NCI-H748 treated with DMSO at 0.1 percent for 48 hours (cell line): Measurements from ENCODE around the gene C10orf95.
"Not testable (repeated sequence)": the region's sequence is repeated elsewhere in the genome, so short reads cannot be mapped to it uniquely, and the experiment has no call there.

Experiments
- DNase-seq: peaks from one replicate; lab custom pipeline; 2025; lab: John Stamatoyannopoulos, UW

Gene C10orf95

GRCh38 chr10:102451105-102451969 is at the start of gene C10orf95:
TSS of gene C10orf95 (minus strand) at chr10:102451543. CDS start at chr10:102451093, 450 bp downstream.
- DNase-seq = peak; percentile 2

DNA sequence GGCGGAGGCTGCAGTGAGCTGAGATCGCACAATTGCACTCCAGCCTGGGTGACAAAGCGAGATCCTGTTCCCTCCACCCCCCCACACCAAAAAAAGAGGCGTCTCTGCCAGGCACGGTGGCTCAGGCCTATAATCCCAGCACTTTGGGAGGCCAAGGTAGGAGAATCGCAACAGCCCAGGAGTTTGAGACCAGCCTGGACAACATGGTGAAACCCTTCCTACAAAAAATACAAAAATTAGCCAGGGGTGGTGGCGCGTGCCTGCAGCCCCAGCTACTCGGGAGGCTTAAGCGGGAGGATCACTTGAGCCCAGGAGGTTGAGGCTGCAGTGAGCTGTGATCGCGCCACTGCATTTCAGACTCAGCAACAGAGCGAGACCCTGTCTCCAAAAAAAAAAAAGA is 49.3 kb upstream of the C10orf95 start:
- not testable (repeated sequence) for DNase-seq

DNA sequence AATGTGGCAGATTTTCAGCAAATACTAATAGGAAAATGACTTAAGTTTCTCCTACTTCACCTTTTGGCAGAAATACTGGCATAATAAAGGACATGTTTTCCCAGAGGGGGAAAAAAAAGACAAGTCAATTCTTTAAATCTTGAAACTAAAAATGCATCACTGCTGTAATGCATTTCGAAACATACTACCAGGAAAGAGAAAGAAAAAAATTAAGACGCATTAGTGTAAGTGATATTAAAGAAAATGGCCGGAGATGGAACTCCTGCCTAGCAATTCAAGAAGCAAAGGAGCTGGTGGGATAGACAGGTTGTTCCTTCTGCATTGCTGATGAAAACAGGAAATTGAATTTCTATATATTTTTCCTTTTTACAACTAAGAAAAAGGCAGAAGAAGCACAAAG is 48.0 kb upstream of the C10orf95 start:
- no peak for DNase-seq

DNA sequence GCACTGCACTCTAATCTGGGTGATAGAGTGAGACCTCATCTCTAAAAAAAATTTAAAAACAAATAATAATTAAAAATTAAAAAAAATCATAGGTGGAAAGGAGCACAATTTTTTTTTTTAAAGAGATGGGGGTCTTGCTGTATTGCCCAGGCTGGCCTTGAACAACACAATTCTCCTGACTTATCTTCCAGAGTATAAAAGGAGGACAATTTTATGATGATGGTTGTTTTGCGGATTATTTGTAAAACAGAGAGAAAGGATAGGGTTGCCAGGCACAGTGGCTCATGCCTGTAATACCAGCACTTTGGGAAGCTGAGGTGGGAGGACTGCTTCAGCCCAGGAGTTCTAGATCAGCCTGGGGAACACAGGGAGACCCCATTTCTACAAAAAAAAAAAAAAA is 46.2 kb upstream of the C10orf95 start:
- no peak for DNase-seq

DNA sequence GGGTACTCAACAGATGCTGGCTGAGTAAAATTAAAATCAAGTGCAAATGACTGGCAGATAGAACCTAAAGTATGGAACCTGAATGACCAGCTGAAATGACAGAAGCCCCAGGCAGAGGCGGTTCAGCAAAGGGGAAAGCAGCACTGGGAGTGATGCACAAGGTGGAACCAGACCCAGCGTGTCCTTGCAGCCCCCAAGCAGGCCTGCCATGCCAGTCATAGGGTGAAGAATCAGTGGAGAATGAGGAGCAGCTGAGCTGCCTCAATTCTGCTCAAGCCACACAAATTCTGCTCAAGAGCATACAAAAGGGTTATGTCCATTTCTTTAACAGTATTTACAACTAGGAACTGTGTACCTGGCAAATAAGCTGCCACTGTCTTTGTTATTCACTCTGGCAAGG is 42.4 kb upstream of the C10orf95 start:
- no peak for DNase-seq

DNA sequence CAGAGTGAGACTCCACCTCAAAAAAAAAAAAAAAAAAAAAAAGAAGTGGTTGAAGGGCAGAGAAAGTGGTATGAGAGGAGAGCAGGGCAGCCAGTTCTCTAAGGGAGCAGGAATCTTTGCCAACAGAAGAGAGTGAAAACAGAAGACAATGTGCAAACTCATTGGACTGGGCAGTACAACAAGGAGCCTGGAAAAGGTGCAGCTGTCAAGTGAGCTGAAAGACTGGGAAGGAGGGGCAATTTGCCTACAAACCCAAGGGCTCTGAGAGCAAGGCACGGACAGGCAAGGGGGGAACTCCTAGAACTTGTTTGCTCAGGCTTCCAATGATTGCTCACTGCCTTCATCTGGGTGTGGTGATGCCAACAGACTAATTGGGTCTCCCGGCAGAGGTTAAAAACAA is 41.6 kb upstream of the C10orf95 start:
- DNase-seq = no peak

DNA sequence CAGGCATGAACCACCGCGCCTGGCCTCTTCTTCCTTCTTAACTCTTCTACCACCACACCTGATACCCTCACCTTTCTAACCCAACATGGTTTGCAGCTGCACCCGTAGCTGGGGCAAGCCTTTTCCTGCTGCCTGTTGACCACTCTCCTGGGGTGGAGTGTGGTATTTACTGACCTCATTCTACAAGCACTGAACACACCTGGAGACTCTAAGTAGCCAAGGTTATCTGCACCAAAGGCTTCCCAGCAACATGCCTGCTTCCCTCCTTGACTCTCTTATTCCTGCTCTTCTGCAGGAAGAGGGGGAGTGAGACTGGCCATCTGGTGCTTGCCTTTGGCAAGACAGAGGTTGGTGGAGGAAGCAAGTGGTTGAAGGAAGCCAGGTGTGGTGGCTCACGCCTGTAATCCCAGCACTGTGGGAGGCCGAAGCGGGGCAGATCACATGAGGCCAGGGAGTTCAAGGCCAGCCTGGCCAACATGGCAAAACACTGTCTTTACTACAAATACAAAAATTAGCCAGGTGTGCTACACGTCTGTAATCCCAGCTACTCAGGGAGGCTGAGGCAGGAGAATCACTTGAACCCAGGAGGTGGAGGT is 41.1 kb upstream of the C10orf95 start:
- no peak for DNase-seq

DNA sequence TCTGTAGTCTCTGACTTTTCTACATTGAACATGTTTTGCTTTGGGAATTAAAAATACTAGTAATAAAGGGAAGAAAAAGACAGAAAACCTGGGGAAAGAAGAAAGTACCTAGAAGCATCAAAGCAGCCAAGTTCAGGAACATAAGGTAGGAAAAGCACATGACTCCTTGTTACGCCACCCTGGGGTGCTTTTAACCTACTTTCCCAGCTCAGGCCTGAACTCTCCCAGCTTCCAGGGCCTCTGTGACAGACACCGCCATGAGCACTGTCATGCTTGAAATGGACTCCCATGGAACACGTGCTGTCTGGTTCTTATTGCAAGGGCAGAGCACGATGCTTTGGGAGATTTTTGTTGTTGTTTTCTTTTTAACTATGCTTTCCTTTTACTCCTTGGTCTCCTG is 39.8 kb upstream of the C10orf95 start:
- DNase-seq = no peak

DNA sequence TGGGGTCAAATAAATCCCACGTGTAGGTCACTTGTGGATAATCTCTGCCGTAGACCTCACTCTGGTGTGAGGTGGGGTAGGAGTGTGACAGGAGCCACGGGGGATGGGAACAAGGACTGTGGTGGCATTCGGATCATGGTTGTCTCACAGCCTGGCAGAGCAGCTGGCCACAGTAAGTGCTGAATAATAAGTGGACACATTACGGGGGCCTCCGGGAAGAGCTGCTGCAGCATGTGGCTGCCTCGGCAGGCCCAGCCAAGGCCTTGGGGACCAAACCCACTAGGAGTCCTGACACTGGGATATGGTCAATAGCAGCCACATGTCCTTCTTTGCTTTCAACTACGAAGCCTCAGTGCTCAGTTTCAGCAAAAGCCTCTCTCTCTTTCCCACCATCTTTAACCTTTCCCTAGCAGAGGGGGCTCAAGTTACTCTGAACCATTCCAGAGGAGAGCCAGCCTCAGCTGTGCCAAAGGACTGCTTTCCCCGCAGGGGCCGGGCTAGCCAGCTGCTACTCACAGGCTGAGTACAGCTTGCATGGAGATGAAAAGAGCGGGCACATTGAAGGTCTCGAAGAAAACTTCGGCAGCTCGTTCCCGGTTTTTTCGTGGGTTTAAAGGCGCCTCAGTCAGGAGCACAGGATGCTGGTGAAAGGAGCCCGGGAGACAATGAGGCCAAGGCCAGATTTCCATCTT is 33.9 kb upstream of the C10orf95 start:
- DNase-seq = no peak

DNA sequence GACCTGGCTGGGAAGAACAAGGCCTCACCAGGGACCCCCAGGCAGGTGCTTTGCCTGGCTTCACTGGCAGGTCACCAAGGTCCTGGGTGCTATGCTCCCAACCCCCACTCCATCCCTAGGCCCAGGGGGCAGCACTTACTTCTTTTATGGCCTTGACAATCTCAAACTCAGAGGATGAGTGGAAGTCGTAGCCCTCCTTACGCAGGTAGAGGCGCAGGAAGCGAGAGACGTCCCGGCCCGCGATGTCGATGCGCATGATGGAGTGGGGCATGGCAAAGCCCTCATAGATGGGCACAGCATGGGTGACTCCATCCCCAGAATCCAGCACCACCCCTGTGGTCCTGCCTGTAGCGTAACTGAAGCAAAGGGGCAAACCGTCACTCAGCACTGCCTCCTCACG is 32.7 kb upstream of the C10orf95 start:
- no peak for DNase-seq

- DNase-seq = no peak
Observed at GRCh38 chr10:102480396-102480795, 29.1 kb upstream of the C10orf95 start.

DNA sequence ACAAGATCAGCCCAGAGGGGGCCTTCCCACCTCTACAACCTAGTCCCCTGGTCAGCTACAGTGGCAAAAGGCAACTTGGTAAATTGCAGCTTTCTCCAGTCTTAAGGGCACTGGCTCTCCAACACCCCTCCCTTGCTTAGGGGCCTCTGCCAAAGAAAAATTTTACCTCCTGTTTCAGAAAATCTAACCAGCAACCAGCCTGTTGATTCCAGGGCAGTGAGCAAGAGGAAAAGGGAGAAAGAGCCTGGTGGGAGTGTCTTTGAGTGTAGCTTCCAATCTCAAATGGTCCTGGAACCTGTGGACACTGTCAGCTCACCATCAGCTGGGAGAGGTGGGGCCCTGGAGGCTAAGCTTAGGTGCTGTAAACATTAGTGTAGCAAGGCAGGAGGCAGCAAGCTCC is 28.3 kb upstream of the C10orf95 start:
- no peak for DNase-seq

DNA sequence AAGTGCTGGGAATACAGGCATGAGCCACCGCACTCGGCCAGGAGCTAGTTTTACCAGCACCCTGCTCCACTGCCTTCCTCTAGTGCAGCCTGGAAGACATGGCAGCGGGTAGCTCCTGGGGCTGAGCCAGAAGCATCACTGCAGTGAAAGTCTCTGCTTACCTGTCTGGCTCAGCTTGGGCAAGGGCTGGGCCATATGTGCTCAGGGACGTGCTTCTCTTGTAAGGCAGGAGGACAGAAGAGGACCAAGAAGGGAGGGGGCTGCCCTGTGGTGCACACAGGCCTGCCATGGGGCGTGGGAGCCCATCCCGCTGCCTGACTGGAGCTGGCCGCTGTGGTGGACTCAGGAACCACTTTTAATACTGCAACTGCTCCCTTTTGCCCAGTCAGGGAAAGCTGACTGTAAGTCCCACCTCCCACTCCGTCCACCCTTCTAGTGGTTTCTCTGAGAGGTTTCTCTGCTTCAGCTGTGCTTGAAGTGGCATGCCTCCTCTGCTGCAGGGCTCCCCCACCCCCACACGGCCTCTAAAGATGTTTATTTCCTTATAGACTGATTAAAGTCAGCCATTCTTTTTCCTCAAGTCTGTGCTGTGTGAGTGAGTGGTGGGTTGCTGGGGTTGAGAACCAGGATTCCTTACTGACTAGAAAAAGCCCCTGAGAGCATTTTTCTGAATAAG is 25.3 kb upstream of the C10orf95 start:
- DNase-seq = no peak

DNA sequence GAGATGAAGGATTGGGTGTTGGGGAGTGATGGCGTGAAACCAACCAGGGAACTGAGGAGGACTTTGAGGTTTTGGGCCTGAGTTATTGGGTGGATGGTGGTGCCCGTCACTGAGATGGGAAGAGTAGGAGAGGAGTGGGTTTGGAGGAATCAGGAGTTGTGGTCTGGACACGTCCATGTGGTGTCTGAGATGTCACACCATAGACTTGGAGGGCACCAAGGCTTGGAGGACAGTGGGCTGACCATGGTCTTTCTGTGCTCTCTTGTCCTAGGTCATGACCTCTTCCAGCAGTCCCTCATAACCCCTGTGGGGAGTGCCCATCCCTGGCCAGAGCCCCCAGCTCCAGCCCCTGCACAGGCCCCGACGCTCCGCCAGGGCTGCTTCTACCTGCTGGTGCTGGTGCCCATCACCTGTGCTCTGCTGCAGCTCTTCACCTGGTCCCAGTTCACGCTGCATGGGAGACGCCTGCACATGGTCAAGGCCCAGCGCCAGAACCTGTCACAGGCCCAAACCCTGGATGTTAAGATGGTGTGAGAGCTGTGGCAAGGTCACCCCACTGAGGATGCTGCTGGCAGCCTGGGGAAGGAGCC is 24.2 kb upstream of the C10orf95 start:
- DNase-seq = no peak

DNA sequence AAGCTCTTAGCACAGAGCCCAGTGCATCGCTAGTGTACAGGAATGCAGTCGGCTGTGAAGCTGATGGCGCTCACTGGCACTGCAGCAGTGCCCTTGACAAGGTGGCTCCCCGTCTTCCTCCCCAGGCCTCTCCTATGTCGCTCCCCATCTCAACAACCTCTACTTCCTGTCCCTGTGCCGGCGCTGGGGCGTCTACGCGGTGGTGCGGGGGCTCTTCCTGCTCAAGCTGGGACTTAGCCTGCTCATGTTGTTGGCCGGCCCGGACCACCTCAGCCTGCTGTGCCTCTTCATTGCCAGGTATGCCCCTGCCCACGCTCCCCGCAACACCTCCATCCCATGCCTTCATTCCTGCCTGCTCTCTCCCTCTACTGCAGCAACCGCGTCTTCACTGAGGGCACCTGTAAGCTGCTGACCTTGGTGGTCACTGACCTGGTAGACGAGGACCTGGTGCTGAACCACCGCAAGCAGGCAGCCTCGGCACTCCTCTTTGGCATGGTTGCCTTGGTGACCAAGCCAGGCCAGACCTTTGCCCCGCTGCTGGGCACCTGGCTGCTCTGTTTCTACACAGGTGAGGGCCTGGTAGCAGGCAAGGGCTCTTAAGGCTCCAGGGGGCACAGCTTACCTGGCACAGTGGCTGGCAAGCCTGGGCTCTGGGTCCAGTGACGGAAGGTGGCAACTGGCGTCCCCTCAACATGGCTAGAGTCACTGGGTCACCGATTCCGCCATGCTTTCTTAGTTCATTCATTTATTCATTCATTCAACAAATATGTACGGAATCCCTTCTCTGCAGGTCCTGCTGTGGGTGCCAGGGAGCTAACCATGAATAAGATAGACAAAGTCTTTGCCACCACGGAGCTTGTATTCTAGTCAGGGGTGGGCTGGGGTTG is 22.3 kb upstream of the C10orf95 start:
- DNase-seq = no peak

GRCh38 chr10:102470579-102471546 is 19.5 kb upstream of the C10orf95 start:
- no peak for DNase-seq

DNA sequence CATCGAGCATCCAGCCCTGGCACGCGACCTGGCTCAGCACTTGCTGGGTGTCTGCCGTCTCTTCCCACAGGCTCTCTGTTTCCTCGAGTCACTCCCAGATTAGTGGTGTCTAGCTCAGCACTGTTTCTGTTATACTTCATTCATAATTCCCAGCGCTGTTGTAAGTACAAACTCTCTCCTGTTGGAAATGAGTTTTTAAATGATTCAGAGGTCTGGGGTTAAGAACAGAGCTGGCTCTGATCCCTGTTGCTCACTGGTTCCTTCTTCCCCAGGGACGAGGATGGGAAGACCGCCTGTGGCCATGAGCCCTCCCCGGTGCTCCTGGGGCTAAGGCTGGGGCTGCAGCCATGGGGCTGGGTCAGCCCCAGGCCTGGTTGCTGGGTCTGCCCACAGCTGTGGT is 17.3 kb upstream of the C10orf95 start:
- no peak for DNase-seq

DNA sequence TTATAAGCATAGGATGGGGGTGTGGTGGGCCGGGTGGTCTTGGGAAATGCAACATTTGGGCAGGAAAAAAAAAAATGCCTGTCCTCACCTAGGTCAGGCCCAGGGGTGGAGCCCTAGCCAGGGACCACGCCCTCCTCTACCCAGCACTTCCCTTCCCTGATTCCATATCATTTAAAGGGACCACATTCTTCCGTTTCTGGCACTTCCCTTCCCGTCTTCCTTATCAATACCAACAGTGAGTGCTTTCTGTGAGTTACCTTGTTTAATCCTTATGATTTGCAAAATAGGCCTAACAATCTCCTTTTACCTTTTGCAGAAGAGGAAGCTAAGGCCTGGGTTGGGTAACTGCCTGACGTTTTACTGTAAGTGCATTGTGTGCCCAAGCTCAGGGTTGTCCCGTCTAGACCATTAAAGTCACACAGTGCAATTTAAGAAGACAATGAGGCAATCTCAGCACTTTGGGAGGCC is 16.7 kb upstream of the C10orf95 start:
- no peak for DNase-seq

- no peak for DNase-seq
Observed at GRCh38 chr10:102467318-102467717, 16.0 kb upstream of the C10orf95 start.

DNA sequence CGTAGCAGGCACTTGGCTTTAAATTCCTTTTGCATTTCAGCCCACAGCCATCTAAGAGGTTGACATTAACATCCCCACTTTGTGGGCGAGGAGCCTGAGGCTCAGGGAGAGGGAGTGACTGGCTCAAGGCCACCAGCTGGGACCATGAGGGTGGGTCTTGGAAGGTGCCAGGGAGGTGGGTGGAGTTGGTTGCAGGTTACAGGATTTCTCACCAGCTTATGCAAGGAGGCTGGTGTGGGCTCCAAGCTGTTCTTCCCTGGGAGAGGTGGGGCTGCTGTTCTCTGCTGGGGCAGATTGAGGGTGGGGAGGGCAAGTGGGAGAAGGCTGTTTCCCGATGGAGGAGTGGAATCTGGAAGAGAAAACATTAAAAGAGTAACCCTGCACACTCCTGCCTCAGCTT is 14.1 kb upstream of the C10orf95 start:
- no peak for DNase-seq
